ENCODE results near the gene UBE4A.
"Not testable (repeated sequence)": the region's sequence is repeated elsewhere in the genome, so short reads cannot be mapped to it uniquely, and the experiment has no call there.

UBE4A gene

DNA sequence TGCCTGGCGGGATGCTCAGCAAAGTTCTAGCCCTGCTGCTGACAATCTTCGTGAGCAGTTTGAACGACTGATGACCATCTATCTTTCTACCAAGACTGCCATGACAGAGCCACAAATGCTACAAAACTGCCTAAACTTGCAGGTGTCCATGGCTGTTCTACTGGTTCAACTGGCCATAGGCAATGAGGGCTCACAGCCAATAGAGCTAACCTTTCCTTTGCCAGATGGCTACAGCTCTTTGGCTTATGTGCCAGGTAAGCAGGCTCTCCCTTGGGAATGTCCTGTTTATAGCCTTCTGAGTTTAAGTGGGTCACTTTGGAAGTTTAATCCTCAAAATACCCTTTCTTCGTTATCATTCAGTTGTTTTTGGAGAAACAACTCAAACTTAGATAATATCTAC, 20.1 kb downstream of the UBE4A start:
- FAIRE-seq (no peak), DNase-seq (ENCODE audit: insufficient read length) (no peak)

DNA sequence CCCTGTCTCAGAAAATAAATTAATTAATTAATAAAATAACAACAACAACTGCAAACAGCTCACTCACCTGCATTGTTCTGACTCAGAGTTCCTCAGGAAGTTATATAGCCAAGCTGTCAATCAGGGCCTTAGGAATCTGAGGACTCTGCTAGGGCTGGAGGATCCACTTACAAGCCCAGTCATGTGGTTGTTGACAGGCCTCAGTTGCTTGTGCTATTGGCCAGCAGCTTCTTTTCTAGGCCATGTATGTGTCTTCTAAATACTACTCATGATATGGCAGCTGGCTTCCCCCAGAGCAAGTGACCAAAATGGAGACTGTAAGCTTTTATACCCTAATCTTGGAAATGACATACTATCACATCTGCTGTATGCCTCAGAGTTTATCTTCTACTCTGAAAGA, 21.2 kb downstream of the UBE4A start:
- no peak for DNase-seq (ENCODE audit: insufficient read length)
- no peak for TF ChIP-seq TAF1 (IDR thresholded peaks at IDR 0.05; ENCODE audit: borderline replicate concordance, low read depth, low read length)
- TF ChIP-seq POLR2AphosphoS5 (IDR thresholded peaks at IDR 0.05; ENCODE audit: low read depth, low read length): no peak
- no peak for TF ChIP-seq POLR2A (IDR thresholded peaks at IDR 0.05; ENCODE audit: low read depth, low read length)
- FAIRE-seq: no peak

More for the DNA sequence above, 20.1 kb downstream of the UBE4A start:
- TF ChIP-seq TAF1 (IDR thresholded peaks at IDR 0.05; ENCODE audit: borderline replicate concordance, low read depth, low read length): no peak
- TF ChIP-seq POLR2AphosphoS5 (IDR thresholded peaks at IDR 0.05; ENCODE audit: low read depth, low read length): no peak
- TF ChIP-seq POLR2A (IDR thresholded peaks at IDR 0.05; ENCODE audit: low read depth, low read length): no peak

DNA sequence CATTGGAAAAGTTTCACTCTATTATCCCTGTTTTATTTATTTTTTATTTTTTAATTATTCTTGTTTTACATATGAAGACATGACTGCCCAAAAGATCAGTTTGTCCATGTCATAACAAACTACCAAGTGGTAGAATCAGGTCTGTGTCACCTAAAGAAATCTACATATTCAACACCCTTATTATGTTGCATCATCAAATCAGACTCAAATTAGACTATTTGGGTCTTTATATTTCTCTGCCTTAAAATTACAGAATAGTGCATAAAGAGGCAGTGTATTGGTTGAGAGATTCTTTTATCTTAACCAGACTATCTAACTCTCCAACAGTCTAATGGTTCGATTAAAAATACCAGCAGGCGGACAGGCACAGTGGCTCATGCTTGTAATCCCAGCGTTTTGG, 23.6 kb downstream of the UBE4A start:
- FAIRE-seq (no peak), DNase-seq (ENCODE audit: insufficient read length) (no peak)
- TF ChIP-seq POLR2A (IDR thresholded peaks at IDR 0.05; ENCODE audit: low read depth, low read length) (no peak), TAF1 (IDR thresholded peaks at IDR 0.05; ENCODE audit: borderline replicate concordance, low read depth, low read length) (no peak), POLR2AphosphoS5 (IDR thresholded peaks at IDR 0.05; ENCODE audit: low read depth, low read length) (no peak)

DNA sequence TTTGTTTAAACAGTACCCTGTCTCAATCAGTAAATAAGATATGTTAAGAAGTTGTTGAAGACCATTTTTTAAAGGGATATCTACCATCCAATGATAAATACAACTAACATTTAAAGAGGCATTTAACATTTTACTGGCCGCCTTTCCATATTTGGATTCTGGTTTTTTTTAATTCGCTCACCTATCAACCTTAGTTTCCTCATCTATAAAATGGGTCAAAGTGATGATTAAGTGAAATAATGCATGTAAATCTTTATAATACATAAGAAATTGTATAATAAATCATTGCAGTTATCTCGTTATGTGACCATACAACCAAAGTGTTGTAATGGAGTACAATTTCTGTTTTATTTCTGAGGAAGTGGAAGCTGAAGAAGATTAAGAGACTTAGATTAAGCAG, 24.3 kb downstream of the UBE4A start:
- TF ChIP-seq POLR2AphosphoS5 (IDR thresholded peaks at IDR 0.05; ENCODE audit: low read depth, low read length) (no peak), TAF1 (IDR thresholded peaks at IDR 0.05; ENCODE audit: borderline replicate concordance, low read depth, low read length) (no peak), POLR2A (IDR thresholded peaks at IDR 0.05; ENCODE audit: low read depth, low read length) (no peak)
- FAIRE-seq (no peak), DNase-seq (ENCODE audit: insufficient read length) (no peak)

DNA sequence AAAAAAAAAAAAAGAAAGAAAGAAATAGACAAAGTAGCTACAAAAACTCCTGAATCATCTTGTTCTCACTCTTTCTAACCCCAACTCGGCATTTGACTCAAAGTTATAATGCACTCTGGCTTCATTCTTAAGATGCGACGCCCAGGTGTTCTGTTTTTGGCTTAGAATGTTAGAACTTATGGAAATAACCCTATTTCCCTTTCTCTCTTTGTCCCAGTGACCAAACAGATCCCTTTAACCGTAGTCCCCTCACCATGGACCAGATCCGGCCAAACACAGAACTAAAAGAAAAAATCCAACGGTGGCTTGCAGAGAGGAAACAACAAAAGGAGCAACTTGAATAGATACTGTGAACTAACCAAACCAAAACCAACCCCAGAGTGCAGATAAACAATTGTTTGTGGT, 36.7 kb downstream of the UBE4A start:
- no peak for FAIRE-seq
- TF ChIP-seq TAF1 (IDR thresholded peaks at IDR 0.05; ENCODE audit: borderline replicate concordance, low read depth, low read length) (no peak), POLR2AphosphoS5 (IDR thresholded peaks at IDR 0.05; ENCODE audit: low read depth, low read length) (no peak), POLR2A (IDR thresholded peaks at IDR 0.05; ENCODE audit: low read depth, low read length) (no peak)
- no peak for DNase-seq (ENCODE audit: insufficient read length)

DNA sequence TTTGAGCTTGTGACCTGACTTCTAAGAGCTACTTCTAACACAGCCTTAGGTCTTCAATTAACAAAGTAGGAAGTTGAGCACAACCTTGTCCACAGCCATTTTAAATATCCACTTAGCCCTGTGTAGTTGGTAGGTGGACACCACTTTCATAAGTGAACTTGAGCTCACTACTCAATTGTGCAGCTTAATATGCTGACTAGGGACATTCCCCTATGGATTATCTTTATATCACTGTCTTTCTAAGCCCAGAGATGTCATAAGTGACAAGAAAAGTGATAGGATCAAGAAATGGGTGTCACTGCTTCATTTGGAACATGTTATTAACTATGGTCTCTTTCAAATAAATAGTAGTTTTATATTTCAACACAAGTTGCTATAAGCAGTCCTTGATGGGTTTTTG, 38.0 kb downstream of the UBE4A start:
- no peak for FAIRE-seq
- TF ChIP-seq TAF1 (IDR thresholded peaks at IDR 0.05; ENCODE audit: borderline replicate concordance, low read depth, low read length) (no peak), POLR2AphosphoS5 (IDR thresholded peaks at IDR 0.05; ENCODE audit: low read depth, low read length) (no peak), POLR2A (IDR thresholded peaks at IDR 0.05; ENCODE audit: low read depth, low read length) (no peak)
- DNase-seq (ENCODE audit: insufficient read length): no peak

DNA sequence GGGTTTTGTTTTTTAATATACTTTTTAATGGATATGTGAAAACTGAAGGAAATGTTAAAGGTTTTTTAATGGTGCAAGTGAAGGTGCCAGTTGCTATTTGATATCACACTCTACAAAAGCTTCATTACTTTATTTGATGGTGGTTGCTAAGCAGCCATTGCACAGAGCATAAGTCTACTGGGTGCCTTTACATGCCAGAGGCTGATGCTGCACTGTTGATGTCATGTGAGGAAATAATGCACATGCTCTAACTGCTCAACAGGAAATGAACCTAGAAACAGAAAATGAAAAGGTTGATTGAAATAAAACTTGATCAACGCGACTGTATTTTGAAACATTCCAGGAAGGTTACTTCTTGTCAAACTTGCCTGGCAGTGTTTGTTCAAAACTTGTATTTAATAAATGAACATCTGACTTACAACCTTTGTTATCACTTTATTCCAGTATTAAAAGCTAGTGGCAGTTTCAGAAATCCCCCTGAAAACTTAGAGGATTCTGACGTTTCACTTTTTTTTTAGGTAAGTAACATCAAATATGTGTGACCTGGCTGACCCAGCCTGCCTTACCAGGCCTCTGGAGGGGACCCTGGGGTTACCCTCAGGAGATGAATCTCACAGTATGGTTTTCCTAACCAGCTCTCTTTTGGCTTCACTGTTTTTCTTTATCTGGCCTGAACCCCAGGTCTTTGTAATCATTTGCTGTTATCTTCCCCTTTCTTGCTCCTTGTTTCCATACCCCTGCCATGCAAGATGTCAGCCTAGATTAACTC, 39.6 kb downstream of the UBE4A start:
- no peak for TF ChIP-seq TAF1 (IDR thresholded peaks at IDR 0.05; ENCODE audit: borderline replicate concordance, low read depth, low read length)
- no peak for TF ChIP-seq POLR2AphosphoS5 (IDR thresholded peaks at IDR 0.05; ENCODE audit: low read depth, low read length)
- TF ChIP-seq POLR2A (IDR thresholded peaks at IDR 0.05; ENCODE audit: low read depth, low read length): no peak
- no peak for DNase-seq (ENCODE audit: insufficient read length)
- FAIRE-seq: peak; percentile 80

DNA sequence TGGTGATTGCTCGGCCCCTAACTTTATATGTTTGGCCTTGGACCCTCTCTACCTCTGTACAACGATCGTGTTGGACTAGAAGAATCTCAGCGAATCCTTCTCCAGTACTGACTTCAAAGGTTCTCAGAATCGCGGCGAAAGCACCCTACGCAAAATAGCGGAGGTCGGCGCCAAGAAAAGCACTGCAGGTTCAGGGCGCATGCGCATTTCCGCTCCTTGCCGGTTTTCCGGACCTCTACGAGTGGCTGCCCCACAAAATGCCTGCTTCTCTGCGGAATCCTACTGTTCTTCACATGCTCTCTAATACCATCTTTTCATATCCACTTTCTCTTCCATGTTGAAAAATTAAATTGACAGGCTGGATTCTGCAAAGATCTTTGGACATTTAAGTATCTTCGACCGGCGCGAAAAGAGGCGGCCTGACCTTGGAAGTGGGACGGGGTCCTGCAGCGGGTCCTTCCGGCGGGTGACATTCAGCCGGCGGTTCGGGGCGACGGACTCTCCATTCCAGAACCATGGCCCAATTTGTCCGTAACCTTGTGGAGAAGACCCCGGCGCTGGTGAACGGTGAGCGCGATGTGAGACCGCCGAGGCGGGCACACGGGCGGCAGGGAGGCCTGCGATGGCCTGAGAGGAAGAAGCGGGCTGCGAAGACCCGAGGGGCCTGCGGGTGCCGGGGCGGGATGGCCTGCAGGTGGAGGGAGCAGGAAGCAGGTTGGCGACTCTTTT, 41.9 kb downstream of the UBE4A start, which contains the start of gene ATP5MG:
ATP5MG (plus strand) TSS at position 456 of the 729 bp plus-strand sequence; CDS start at position 516, 60 bp downstream.
- DNase-seq (ENCODE audit: insufficient read length) (peak; percentile 74), FAIRE-seq (peak; percentile 96)
- TF ChIP-seq TAF1 (IDR thresholded peaks at IDR 0.05; ENCODE audit: borderline replicate concordance, low read depth, low read length) (peak; percentile 38; the same call in 1 of the 2 replicates), POLR2AphosphoS5 (IDR thresholded peaks at IDR 0.05; ENCODE audit: low read depth, low read length) (peak; percentile 91), POLR2A (IDR thresholded peaks at IDR 0.05; ENCODE audit: low read depth, low read length) (peak; percentile 83)

DNA sequence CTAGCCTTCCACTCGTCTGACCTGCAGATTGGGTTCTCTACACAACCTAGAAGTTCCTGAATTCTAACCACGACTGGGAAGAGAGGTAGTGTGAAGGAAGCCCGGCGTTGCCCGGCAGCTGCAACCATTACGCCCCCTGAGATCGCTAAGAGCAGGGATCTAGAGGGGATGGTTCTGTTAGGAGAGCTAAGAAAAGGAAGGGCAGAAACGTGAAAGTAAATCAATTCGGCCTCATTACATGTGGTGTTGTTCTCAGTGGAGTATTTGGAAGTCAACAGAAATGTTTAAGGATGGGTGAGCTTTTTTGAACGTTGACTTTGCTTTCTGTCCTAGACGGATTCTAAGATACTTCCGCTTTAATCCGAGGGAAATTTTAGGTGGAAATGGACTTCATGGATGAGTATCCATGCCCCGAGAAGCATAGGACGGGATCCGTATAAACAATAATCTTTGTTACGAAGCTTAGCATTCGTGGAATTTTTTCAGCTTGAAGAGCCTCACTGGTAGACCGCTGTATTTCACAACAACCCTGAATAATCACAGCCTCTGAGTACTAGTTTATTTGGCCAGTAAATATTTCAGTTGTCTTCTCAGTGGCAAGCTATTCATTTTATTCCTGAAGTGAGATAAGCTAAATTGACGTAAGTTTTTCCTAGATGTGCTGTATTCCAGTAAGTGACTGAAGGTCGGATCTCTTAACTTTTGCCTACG, 42.6 kb downstream of the UBE4A start:
- DNase-seq (ENCODE audit: insufficient read length) (no peak), FAIRE-seq (peak; percentile 50)
- TF ChIP-seq POLR2AphosphoS5 (IDR thresholded peaks at IDR 0.05; ENCODE audit: low read depth, low read length) (no peak), TAF1 (IDR thresholded peaks at IDR 0.05; ENCODE audit: borderline replicate concordance, low read depth, low read length) (no peak), POLR2A (IDR thresholded peaks at IDR 0.05; ENCODE audit: low read depth, low read length) (no peak)

DNA sequence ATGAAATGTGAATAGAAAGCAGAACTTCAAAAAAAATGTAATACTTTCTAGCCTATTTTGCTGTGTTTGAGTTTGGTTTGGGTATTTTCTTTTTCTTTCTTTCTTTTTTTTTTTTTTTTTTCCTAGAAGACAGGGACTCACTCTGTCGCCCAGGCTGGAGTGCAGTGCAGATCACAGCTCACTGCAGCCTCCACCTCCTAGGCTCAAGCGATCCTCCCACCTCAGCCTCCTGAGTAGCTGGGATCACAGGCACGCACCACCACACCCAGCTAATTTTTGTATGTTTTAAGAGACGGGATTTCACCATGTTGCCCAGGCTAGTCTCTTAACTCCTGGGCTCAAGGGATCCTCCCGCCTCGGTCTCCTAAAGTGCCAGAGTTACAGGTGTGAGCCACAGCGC, 43.2 kb downstream of the UBE4A start:
- not testable (repeated sequence) for DNase-seq (ENCODE audit: insufficient read length); FAIRE-seq

DNA sequence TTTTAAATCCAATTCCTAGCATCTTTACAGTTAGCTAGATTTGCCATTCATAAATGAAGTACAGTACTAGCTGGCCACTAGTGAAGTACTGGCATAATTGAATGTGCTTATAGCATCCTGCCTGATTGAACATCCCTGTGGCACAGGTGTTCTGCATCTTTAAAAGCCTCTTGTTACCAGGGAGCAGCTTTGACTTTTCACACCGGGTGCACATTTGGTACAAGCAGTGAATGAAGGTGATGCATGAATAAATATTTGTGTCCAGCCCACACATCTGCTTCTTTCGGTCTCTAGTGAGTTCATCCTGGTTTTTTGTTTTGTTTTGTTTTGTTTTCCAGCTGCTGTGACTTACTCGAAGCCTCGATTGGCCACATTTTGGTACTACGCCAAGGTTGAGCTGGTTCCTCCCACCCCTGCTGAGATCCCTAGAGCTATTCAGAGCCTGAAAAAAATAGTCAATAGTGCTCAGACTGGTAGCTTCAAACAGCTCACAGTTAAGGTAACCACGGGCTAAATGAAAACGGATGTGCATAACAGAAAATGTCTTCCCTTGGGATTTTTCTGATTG, 47.3 kb downstream of the UBE4A start:
- DNase-seq (ENCODE audit: insufficient read length): no peak
- peak; percentile 48 for FAIRE-seq
- TF ChIP-seq POLR2A (IDR thresholded peaks at IDR 0.05; ENCODE audit: low read depth, low read length) (no peak), POLR2AphosphoS5 (IDR thresholded peaks at IDR 0.05; ENCODE audit: low read depth, low read length) (no peak)
